ENCODE results near the gene NDUFB10.
A peak's percentile ranks its signal among the peaks of the same experiment; 100 is the strongest.

NDUFB10 gene

DNA sequence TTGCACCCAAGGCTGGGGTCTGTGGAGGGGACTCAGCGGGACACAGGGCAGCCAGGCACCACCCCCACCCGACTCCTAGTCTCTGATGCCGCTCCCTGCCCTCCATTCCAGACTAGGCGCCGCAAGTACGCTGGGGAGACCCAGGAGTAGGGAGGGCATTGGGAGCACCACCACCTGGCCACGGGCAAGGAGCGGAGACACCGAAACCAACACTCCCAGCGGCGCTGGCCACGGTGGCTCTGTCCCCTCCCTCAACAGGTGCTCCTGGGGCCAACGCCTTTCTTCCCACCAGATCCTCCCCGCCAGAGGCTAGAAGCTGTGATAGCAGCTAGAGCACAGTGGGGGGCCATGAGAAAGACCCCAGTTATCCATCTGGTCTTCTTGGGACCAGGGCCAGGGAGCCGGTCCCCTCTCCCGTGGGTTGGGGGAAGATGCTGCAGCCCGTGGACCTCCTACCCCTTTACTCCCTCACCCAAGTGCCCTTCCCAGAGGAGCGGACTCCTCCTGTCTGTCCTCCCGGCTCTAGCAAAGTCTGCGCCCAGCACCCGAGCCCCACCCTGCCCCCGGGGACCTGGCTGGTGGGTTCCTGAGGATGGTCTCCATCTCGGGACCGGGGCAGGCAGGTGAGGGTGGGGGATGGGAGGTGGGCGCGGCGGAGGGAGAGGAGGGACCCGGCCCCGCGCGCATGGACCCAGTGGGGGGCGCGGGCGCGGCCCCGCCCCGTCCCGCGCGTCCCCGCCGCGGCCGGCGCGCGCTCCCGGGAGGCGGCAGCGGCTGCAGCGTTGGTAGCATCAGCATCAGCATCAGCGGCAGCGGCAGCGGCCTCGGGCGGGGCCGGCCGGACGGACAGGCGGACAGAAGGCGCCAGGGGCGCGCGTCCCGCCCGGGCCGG, 30.1 kb downstream of the NDUFB10 start, which contains the start of gene SYNGR3:
Gene SYNGR3 (plus strand): TSS at position 762 of the 892 bp plus-strand sequence. CDS start 133 bp downstream, outside the sequence.
- DNase-seq: no peak

DNA sequence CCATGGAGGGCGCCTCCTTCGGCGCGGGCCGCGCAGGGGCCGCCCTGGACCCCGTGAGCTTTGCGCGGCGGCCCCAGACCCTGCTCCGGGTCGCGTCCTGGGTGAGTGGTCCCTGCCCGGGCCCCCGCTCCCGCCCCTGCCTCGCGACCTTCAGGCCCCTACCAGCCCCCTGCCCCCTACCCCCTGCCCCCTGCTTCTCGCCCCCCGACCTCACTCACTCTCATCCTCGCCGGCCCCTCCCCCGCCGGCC, 30.7 kb downstream of the NDUFB10 start:
- DNase-seq: no peak

DNA sequence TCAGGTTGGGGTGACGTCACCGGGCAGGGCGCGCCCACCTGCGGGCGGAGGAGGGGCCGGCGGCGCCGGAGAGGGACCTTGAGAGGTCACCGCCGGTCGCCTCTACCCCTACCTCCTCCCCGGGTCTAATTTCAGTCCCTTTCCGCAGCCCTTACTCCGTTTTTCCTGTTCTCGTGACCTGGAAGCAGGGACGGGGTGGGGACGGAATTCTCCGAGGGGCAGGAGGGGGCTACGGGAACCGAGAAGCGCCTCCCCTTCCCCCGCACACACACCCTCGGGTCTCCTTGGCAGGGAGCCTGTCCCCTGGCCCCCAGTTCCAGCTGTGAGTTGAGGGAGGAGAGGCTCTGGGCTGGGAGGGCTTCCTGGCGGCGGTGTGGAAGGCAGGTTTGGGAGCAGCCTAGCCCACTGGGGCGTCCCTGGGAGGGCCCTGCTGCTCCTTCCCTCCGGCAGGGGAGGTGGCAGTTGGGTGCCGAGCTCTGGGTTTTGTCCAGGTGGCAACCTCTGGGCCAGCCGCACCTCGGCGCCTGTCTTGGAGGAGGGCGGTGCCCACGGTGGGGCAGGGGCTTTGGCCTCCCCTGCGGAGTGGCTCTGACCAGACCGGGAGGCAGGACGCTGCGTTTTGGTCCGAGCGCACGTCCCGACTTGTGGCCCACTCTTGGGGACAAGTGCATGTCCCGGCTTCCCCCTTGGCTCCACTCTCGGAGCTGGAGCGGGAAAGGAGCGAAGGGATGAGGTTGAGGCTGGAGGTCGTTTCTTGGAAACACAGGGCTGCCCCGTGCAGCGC, 31.2 kb downstream of the NDUFB10 start:
- no peak for DNase-seq

DNA sequence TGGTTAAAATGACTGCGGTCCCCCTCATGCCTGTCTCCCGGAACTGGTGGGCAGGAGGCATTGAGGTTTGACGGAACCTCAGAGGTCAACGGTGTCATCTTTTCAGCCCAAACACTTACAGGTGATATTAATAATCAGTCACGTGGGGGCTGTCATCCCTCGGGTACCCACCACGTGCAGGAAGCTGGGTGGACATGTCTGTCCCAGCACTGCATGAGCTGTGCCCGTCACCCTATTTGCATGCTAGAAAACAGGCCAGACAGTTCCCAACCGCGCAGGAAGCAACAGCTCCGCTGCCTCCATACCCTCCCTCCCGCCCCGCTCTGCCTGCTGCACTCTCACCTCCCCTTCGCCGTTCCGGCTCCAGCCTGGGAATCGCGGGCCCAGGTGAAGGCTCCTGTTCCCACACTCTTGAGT, 31.8 kb downstream of the NDUFB10 start:
- no peak for DNase-seq

DNA sequence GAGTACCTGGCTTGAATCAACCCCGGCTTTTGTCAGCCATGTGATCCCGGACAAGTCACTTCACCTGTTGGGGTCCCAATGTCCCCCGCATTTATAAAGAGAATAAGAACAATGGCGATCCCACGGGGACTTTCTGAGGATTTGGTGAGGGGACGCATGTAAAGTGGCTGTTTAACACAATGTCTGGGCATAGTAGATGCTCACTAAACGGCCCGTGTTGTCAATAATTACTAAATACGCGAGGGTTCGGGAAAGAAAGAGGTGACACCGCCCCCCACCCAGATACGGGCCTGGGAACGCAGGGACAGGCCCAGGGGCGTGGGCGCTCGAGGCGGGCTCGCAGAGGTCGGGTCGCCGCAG, 32.2 kb downstream of the NDUFB10 start:
- DNase-seq: no peak

DNA sequence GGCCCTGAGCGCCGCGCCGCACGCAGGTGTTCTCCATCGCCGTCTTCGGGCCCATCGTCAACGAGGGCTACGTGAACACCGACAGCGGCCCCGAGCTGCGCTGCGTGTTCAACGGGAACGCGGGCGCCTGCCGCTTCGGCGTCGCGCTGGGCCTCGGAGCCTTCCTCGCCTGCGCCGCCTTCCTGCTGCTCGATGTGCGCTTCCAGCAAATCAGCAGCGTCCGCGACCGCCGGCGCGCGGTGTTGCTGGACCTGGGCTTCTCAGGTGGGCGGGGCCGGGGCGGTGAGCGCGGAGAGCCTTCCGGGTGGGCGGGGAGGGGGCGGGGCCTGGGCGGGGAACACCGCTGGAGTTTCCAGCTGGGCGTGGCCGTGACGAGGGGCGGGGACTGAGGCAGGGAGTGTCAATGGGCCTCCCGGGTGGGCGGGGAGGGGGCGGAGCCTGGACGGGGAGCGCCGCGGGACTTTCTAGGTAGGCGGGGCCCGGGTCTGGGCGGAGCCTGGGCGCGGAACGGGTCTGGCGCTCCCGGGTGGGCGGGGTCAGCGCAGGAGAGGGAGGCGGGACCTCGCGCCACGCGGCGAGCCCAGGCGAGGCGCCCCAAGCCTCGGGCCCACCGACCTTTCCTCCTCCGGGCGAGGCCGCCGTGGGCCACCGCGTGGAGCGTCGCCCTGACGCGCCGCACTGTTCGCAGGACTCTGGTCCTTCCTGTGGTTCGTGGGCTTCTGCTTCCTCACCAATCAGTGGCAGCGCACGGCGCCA, 32.8 kb downstream of the NDUFB10 start:
- DNase-seq: no peak

DNA sequence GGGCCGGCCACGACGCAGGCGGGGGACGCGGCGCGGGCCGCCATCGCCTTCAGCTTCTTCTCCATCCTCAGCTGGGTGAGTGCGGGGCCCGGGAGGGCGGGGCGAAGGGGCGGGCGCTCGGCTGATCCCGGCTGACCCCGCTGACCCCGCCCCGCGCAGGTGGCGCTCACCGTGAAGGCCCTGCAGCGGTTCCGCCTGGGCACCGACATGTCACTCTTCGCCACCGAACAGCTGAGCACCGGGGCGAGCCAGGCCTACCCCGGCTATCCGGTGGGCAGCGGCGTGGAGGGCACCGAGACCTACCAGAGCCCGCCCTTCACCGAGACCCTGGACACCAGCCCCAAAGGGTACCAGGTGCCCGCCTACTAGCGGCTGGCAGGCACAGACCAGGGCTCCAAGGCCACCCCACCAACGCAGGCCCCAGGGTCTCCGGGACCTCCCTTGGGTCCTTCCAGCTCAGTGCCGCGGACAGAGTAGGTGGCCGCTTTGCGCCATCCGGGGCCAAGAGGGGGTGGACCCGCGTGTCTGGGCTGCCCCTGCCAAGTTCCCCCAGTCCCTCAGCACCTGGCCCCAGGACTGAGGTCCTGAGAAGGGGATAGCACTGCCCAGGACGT, 33.5 kb downstream of the NDUFB10 start:
- DNase-seq: no peak

DNA sequence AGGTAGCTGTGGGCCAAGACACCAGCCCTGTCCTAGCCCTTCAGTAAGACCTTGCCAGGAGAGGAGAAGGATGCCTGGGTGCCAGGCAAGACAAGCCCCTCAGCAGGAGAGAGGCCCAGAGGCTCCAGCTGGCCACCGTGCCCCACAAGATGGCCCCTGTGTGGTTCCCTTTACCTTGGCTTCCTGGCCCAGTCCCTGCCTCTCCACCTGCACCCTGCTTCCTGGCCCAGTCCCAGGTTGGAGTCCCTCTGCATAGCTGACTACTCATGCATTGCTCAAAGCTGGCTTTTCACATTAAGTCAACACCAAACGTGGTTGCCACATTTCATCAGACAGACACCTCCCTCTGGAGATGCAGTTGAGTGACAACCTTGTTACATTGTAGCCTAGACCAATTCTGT, 34.4 kb downstream of the NDUFB10 start:
- no peak for DNase-seq

DNA sequence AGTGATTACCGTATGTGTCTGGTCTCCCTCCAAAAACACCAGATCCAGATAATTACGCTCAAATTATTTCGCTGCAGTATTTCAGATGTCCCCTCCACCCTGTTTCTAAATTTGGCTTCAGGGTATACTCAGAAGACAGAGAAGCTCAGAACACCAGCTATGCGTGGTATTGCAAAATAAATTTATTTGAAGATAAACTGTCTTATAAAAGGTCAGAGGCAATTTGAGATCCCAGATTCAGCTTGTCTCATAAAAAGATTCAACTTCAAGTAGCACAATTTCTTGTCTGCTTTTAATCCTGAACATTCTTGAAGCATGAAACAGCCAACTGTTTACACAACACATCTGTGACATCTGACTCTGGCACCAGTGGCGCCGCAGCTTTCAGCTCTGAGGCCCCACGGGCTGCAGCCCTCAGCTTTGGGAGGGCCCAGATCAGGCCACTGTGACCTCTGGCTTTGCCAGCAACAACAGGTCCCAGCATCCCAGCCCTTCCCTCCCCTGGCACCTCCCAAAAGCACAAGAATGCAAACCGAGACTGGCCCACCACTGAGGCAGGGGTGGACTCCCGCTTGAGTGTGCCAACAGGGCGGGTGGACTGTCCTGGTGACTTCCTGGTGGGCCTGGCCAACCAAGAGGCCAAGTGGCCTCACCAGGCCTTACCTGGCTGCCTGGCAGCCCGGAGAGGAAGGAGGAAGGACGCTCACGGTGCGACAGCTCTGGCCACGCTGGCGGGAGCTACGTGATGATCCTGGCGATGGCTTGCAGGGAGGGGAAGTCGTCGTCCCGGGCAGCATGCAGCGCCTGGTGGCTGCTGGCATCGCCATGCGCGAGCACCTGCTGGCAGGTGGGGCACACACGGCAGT, 38.4 kb downstream of the NDUFB10 start:
- DNase-seq: no peak

DNA sequence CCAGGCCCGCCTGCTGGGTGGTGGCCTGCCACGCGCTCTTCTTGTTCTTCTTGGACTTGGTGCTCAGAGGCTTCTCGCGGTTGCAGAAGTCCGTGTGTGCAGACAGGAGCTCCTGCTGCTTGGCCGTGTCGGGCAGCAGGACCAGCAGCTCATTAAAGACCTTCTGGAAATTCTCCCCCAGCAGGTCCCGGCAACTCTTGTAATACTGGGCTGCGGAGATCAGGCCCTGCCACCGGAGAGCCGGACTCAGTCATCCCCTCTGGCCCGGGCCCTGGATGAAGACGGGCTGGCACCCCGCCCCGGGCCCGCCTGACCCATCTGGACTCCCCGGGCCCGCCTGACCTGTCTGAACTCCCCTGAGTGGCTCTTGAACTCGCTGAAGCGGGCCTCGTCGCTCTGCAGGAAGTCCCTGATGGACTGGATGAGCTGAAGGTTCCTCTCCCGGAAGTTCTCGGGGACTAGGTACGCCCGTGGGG, 39.1 kb downstream of the NDUFB10 start:
- DNase-seq: no peak

DNA sequence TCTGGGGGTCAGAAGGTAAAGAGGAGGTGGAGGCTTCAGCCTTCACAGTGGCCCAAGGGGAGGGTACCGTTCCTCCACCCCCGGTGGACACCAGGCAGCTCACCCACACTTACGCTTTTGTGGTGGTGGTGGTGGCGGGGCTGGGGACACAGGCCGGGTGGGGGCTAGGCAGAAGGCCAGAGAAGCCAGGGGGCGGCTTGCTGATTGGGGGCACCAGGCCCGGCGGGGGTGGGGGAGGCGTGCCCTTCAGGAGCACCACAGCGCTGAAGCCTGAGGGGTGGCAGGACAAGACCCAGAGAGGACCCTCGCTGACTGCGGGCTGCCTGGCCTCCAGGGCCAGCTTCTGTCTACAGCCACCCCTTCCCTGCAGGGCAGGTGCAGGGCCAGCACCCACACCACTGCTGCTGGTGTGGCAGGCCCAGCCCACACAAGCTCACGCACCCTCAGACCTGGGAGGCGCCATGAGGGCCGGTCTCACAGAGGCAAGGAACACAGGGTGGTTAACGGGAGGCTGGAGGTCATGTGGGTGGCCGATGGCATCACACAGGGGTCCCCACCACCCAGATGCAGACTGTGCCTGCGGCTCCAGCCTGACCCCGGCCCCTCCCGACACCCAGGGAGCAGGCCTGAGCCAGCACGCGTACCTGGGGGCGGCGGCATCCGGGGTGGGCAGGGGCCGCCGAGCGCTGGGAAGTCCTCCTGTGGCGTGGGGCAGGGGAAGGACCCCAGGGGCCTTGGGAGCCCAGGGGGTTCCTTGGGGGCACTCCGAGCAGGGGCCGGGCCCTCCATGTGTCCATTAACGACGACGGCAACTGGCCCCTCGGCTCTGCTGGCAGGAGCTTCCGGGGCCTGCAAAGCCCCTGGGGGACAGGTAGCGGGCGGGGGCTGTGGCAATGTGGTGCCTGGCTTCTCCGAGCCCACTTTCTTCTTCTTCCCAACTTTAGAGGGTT, 39.8 kb downstream of the NDUFB10 start:
- no peak for DNase-seq

DNA sequence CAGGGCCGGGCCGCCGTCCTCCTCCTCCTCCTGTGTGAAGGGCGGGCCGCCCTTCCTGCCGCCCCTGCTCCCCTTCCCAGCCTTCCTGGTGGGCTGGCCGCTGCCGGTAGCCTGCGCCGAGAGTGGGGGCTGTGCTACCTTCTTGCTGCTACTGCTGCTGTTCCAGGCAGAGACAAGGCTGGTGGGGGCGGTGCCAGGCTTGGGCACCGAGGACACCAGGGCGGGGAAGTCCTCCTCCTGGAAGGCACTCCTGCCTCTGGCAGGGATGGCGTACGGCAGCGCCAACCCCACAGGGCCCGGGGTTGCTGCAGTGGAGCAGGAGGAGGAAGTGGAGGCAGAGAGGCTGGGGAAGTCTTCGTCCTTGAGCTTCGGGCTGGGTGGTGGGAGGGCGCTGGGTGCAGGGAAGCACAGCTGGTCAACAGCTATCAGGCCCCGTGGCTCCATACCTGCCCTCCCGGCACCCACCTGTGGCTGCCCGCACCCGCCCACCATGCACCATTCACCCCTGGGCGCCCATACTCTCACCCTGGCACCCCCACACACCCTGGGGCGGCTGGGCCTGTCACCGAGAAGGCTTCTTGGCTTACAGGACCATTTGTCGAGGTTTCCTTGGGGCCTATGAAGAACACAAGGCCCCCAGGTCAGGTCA, 40.7 kb downstream of the NDUFB10 start:
- no peak for DNase-seq

DNA sequence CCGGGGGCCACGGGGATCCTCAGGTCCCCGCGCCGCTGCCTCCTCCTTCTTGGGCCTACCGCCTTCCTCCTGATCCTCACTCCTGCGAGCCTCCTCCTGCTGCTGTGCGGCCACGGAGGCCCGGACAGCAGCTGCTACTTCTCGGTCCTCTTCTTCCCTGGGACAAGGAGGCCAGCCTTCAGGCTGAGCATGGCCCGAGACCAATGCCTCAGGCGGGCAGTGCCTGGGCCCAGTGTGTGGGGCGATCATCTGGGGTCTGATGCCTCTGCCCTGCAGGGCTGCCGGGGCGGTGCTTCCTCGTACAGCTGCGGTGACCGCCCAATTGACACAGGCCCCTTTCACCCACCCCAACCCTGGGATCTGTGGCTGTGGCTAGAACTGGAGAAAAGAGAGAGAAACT, 41.7 kb downstream of the NDUFB10 start:
- no peak for DNase-seq

DNA sequence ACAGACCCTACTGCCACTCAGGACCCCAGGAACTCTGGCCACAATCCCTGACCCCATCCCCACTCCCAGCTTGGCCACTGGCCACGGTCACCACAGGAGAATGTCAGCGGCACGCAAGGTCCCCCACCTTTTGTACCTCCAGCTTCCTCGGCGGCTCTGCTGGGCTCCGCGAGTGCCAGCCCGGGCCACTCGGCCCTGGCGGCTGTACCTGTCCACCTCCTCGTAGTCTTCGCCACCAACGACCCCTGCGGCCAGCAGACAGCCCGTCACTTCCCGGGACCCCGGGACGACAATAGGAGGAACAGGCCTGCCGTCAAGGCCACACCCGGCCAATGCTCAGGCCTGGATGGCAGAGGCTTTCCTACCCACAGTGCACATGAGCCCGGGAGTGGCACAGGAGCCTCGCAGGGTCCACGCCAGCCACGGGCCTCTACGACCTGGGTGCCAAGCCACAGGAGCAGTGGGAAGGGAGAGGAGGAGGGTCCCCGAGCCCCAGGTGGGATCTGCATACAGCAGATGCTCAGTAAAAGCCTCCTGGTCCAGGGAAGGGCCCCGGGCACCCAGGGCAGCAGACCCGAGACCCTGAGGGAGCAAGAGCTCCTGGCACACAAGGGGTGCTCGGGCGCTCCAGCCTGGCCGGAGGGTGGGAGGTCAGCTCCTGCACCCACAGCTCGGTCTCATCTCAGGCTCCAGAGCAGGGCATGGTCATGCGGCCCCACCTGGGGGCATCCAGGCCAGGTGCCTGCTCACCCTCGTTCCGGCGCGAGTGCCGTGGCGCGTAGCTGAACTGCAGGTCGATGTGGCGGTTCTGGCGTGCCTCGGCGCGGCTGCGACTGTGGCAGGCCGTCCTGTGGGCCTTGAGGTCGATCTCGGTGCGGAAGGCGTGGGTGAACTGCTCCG, 42.4 kb downstream of the NDUFB10 start:
- DNase-seq: no peak

DNA sequence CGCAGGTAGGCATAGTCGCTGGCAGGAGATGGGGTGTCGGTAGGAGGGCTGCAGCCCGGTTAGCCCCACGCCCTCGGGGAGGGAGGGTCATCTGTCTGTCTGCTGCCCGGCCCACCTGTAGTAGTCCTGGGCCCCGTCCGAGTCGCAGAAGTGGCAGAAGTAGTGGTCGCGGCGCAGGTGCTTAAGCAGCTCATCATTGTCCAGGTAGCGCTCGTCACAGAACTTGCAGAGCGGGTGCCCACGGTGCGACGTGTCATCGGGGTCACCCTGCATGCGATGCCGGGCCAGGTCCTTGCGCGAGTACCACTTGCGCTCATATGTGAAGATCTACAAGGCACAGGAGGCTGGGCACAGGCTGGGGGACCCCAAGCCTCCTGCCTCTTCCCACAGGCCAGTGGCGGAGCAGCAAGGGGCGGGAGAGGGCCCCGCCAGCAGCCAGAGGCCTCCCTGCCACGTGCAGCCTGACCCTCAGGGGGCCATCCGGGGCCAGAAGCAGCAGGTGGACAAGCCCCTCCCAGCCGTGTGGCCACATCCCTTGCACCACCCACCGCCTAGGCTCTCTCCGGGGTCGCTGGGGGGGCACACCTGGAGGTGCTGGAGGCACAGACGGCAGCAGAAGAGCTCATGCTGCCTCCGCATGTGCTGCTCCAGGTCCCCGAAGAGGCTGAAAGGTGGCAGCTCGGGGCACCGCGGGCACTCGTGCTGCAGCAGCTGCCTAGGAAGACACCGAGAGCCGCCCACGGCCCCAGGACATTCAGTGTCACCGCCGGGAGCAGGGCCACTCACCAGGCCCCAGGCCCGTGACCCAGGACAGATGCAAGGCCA, 43.3 kb downstream of the NDUFB10 start:
- DNase-seq: no peak

DNA sequence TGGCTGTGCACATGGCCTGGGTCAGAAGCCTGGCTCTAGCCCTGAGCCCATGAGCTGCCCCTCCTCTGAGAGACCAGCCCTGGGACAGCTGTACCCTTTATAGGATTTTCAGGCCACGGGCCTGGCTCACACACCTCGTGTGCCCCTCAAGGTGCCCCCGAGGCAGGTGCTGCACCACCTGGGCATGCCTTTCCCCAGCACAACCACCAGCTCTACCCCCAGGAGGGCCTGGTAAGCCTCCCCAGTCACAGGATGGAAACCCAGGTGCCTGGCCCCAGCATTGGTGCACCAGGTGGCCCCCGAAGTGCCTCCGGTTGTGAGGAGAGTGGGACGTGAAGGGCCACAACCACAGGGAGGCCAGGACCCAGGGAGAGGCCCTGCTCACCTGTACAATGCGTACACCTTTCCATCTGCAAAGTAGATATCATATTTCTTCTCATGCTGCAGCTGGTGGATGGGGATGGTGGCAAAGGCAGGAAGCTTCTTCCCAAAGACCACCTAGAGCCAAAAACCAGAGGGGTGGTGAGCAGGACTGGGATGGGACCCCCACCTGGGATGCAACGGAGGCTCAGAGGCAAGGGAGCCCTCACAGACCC, 44.0 kb downstream of the NDUFB10 start:
- no peak for DNase-seq

DNA sequence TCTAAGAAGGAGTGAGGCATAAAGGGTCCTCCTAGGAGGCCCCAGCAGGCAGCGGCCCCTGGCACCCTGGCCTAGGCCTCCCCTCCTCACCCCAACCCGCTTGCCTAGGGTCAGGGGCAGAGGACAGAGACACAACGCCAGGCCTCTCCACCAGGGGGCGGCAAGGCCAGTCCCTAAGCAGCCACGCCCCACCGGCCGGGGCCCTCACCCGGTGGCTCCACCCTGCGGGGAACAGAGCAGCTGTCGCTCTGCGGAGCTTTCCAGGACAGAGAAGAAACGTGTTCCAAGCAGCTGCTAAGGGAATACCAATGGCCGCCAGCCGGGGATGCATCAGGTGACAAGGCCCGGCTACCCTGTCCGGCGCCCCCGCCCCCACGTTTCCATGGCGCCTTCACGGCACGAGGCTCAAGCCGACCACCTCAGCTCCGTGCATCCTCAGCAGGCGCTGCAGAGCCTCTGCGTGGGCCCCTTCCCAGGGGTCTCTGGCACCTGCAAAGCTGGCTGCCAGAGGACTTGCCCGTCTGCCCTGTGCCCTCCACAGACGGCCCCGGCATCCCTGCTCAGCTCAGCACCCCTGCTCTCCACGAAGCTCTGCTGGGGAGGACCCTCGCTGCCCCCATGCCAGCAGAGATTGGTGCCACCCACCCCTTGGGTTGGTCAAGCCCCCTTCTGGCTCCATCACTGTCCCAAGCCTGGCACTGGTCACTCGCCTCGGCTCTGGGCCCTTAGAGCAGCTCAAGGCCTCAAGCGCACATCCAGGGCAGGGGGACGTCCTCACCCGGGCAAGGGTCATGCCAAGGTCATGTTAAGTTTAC, 44.7 kb downstream of the NDUFB10 start:
- peak; percentile 64 for DNase-seq
